GM21390 (cell line): Measurements from ENCODE around the gene MED29.
"Not testable (repeated sequence)": the region's sequence is repeated elsewhere in the genome, so short reads cannot be mapped to it uniquely, and the experiment has no call there.

ENCODE experiments used
- ATAC-seq: cut with Tn5 transposase; IDR thresholded peaks from one replicate; pipeline ENCODE4 v1.9.1; 2021; ENCODE audit not compliant: unreplicated experiment

Gene MED29

DNA sequence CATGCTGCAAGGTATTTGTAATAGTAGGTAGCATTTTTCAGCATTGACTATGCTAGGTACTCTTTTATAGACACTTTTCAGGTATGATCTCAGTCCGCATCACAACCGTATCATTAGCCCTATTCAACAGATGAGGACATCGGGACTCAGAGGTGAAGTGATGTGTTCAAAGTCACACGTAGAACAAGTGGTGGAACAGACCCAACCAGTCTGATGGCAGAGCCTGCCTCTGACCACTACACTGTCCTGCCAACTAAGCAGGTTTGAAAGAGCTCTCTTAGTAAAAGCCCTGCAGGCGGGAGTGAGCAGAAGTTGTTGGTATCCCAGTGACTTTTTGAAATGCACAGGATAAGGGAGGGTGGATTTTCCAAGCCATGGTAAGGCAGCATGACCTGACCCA lies 20.4 kb upstream of the MED29 start:
- ATAC-seq: no peak

DNA sequence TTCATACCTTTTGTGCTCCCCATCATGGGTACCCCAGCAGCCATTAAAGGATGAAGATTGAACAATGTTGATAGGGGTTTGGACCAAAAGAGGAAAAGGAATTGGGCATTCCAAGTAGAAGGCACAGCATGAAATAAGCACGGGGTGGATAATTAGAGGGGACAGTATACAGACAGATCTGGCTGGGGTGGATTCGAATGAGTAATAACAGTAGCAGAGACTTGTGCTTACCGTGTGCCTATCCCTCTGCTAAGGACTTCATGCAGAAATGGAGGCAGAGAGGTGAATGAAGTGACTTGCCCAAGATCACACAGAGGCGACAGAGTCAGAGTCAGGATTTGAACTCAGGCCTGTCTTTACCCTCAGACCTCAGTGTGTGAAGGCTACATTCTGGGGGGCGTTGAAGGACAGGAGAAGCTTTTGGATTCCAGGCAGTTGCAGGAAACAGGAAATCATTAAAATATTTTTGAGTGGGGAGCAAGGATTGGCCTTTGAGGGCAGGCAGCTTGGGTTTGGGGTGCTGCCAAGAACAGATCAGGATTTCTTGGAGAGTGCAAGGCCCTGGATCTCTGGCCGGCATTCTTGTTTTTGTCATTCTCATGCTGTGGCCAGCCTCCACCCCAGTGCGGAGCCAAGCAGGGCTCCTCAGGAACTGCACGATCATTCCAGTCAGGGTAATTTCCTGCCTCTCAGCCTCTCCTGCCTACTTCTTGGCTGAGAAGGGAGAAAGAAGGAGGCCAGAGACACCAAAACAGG lies 19.0 kb upstream of the MED29 start:
- ATAC-seq: no peak

DNA sequence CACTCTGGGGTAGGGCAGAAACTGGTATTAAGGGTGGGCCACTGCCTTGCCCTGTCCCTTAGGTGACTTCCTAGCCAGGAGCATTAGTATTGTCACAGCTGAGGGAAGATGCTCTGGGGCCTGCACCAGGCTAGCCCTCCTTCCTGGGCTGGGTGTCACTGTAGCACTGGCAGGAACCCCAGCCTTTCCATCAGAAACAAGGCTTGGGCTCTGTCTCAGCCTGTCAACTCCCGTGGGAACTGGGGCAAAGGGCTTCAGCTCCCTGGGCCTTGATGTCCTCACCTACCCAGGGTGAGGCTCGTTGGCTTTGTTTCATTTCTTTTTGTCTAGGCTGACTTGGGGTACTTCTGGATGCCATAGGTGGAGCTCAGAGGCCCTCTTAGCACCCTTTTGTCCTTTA lies 18.2 kb upstream of the MED29 start:
- ATAC-seq: no peak

DNA sequence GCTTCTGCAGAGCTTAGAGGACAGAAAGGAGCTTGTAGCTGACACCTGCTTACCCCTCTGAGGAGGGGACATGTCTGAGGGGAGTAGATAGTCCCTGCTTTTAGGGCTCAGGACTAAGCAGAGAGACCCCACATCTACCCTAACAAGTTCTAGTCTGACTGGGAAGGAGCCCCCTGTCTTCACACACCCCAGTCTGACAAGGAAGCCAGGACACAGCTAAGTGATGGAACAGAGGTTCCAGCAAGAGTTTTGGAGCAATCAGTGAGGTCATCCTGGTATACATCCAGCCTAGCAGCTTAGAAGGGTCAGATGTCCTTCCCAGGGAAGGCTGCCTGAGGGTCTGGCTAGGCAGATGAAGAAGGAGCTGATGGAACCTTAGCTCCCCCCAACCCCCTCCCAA lies 15.2 kb upstream of the MED29 start:
- ATAC-seq: no peak

DNA sequence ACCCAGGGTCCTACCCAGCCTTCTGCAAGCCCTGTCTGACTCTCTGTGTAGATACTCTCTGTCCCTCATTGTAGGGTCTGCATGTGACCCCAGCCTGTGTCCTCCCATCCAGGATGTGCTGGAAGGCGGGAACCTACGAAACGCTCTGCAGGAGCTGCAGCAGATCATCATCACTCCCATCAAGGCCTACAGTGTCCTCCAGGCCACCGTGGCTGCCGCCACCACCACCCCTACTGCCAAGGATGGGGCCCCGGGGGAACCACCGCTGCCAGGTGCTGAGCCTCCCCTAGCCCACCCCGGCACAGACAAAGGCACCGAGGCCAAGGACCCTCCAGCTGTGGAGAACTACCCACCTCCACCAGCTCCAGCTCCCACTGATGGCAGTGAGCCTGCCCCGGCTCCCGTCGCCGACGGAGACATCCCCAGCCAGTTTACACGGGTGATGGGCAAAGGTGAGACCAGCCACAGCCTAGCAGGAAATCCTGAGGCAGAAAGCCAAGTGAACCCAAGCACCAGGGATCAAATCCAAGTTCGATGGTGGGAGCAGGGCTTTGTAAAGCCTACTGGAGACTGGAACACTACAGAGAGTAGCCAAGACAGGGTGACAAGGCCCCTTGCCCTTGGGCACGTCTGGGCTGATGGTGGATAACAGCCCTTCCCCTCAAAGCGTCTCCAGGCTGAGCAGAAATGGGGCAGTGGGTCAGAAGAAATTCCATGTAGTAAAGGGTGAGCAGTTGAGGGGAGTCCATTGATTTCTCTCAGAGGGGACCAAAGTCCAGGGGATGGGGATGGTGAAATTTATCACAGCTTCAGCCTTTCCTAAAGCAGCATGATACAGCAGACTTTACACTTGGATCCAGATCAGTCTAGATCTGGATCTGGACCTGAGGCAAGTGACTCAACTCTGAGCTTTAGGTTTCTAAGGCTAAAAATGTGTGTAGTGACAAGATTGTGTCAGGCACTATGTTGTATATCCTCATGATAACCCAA lies 13.5 kb upstream of the MED29 start:
- no peak for ATAC-seq

DNA sequence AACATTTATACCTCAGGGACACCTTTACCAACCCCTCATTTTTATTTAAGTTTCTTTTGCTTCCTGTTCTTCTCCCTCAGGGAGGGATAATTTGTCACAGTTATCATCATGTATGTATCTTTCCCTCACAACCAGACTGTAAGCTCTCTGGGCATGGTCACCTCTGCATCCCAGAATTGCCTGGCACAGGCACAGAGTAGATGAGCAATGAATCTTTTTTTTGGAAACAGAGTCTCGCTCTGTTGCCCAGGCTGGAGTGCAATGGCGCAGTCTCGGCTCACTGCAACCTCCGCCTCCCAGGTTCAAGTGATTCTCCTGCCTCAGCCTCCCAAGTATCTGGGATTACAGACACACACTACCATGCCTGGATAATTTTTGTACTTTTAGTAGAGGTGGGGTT lies 11.8 kb upstream of the MED29 start:
- not testable (repeated sequence) for ATAC-seq

DNA sequence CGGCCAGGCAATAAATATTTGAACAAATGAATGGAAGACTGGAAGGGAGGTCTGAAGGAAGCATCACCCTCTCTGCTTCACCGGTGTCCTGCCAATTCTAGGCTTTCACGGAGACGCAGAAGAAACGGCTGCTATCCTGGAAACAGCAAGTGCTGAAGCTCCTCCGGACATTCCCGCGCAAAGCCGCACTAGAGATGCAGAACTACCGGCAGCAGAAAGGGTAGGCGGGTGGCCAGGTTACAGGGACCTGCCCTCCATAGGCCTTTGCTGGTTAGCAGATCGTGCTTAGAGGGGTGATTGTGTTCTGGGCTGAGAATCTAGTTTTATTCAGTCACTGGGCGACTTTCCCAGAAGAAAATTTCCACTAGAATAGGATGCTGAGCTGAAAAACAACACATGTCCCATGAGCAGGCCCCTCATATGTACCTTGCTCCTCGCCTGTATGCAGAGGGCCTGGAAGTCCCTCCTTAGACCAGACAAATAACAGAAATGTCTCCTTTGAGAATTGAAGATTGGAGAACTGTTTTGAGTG lies 11.2 kb upstream of the MED29 start:
- ATAC-seq: no peak

DNA sequence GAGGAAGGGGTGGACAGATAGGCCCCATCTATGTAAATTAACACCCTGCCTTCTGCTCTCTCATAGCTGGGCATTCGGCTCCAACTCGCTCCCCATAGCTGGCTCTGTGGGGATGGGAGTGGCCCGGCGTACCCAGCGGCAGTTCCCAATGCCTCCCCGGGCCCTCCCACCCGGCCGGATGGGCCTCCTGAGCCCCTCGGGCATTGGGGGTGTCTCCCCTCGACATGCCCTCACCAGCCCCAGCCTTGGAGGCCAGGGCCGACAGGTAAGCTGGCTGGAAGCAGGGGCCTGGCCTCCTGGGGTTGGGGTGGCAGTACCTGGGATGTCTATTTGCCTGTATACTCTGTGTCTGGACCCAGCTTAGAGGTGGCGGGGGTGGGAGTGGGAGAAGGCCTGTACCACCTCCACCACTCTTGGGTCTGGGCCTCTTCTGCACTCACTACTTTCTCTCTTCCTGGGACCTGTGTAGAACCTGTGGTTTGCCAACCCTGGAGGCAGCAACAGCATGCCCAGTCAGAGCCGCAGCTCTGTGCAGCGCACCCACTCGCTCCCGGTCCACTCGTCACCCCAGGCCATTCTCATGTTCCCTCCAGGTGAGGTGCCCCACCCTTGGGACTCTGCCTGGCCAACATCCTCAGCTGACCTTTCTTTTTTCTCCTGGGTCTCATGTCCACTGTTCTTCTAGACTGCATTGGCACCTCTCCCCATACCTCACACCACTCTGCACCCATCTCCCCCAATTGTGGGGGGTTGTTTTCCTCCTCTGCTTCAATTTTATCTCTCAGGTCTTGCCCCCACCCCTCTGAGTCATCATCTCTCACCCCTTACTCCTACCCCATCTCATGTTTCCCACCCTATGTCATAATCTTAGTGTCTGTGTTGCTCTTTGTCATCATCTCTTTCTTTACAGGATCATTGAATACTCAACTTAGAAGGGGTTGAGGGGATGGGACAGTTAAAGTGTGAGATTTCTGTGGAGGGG lies 10.4 kb upstream of the MED29 start:
- no peak for ATAC-seq

DNA sequence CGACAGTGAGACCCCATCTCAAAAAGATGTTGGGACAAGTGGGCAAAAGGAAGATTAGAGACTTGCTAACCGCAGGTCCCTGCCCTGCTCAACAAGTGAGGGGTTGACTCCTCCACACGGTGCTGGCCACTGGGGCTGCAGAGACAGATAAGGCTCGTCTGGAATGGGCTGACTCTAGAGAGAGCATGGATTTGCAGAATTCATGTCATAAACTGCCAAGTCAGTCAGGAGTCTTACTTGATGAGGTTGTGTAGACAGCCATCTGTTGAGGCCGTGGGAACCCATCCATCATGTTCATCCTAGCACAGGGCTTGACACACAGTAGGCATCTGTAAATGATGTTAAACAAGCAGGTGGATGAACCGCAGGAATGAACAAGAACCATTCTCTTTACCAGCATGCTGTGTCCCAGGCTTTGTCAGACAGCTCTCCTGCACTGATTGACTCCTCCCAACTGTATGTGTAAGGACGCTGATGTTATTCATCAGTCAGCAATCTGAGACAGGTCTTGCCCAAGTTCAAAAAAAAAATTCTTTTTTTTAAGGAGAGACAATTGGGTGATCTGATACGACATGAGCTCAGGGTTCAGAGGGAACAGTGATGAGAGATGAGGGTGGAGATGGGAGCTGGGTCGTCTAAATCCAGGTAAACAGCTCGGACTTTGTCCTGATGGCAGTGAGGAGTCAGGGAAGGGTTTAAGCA lies 9.1 kb upstream of the MED29 start:
- no peak for ATAC-seq

DNA sequence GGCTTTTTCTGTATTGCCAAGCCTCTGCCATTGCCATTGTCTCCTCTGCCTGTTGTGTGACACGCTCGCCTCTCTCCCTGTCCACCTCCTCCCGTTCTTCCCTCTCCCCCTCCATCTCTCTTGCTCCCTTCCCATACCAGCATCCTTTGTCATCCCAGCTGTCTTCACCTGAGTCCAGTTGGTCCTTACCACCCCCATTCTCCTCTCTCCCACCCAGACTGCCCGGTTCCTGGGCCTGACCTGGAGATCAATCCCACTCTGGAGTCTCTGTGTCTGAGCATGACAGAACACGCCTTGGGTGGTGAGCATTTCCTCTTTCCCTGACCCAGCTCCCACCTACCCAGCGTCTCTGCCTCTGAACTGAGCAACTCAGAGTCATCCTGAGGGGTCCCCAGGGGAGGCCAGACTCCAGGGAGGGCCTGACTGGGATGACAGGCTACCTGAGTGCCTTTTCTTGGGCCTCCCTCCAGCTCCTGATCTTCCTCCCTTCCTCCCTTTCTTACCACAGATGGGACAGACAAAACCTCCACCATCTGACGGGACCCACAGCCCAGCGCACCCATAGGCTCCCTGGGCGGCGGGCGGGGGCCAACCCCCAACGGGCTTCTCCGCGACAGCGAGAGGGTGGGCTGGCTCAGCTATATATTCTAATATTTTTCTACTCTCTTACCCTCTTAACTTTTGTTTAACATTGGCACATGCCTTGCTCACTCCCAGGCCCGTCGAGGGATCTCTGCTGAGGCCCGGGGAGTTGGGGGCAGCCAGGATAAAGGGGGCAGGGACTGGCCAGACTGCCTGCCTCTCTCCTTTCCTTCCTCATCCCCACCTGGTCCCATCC lies 8.0 kb upstream of the MED29 start:
- ATAC-seq: no peak

DNA sequence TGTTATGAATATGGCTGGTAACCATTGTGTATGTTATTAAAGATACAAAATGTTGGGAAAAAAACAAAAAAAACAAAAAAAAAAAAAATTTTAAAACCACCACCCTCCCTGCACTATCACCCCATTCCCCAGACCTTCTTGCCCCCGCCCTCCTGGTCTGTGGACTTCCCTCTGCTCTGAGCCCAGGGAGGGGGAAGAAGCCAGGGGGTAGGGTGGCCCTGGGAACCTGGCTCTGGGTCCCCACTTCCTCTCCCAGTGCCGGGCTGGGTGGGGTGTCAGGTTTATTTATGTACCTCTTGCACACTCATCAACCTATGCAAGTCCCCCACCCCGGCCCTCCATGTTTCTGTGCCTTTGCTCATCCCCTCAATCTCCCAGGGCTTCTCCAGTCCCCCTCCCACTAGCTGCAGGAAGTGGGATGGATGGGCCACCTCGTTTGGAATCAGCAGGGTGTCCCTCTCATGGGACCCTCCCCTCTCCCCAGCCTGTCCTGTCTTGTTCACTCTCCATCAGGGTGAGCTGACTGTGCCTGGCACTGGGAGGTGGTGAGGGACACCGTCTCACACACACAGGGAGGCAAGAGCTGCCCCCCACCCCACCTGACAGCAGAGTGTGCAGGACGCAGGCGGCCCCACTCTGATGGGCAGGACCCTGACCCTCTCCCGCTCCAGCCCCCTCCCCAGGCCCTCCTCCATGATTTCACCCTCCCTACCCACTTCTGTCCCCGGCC lies 6.2 kb upstream of the MED29 start:
- ATAC-seq: no peak

DNA sequence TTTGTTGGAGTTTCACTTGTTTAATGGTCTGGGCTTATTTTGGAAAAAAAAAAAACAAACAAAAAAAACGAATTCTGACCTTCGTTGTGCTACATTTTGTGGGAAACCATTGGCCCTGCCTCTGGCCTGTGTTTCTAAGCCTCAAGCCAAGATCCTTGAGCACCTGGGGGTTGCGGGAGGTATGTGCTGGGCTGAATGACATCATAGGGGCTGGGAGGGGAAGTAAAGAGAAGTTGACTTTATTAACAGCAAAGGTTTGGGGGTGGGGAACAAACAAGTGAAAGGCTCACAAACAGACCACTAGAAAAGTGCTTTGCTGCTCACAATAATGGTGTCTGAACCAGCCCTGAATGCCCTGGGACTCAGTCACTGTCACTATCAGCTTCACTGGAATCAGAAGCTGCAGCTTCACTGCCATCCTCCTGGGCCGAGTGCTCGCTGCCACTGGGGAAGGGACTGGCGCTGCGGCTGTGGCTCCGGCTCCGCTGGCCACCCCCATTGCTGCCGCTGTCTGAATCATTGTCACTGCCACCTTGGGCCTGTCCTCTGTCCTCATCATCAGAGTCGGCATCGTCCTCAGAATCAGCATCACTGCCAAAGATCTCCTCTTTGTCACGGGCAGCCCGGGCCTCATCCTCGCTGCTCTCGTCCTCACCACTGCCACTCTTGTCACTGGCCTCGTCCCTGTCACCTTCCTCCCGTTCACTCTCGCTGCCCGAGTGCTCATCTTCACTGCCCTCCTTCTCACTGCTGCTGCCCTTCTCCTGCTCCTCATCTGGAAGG lies 5.4 kb upstream of the MED29 start:
- ATAC-seq: no peak

DNA sequence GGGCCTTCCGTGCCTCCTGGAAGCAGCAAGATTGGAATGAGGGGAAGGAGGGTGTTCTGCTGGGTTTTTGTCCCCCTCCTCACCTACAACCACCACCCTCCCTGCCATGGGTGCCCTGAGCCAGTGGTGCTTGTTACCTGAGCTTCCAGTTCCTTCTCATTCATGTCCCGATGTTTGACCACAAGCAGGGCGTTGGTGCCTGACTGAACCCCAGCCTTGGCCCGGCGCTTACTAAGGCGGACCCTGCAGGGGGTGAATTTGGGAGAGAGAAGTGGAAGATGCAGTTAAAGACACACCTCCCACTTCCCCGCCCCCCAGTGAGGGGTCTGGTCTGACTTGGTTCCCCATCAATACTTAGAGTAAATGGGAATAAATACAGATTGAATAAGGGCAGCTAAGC lies 4.6 kb upstream of the MED29 start:
- no peak for ATAC-seq

DNA sequence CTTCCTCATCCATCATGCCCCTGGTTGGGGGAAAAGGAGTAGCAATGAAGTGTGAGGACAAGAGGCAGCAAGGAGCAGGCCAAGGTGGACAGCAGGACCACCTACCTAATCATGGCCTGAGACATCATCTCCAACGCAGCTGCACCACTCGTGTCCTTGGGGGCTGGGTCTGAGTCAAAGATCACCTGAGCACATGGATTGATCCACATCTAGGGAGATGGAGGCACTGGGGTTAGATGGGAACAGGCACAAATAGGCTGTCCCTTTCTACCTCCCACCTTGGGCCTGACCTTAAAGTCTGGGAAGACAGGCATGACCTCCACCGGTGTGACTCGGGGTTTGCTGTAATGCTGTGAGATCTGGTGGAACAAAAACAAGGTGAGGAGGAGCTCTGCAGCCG lies 2.5 kb upstream of the MED29 start:
- no peak for ATAC-seq

DNA sequence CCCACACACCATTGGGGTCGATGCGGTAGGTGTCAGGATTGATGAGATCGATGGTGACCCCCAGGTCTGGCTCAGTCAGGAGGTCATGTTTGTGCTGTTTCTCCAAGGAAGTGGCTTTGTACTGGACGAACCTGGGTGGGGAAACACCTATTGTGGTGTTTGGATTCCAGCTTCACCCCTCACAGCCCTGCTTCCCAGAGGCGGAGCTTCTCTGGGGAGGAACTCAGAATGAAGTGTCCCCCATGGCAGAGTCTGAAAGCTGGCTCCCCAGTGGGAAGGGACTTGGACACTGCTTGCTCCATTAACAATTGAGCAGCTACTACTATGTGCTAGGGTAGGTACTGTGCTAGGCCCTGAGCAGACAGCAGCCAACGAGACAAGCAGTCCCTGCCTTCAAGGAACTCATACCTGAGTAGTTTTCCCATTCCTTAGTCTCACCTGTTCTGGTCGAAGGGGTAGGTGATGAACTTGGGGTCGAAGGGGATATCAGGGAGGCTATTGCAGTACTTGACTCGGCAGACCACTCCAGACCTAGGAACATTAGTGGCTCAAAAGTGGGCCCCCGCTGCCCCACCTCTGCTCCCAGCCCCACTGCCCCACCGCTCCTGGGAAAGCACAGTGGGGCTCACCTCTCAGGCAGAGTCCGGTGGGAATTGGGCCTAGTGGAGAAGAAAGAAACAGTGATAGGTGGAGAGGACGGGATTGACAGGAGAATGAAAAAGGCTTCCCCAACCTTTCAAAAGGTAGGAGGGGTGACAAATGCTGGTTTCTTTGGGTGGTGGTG lies 1.4 kb upstream of the MED29 start:
- ATAC-seq: no peak

DNA sequence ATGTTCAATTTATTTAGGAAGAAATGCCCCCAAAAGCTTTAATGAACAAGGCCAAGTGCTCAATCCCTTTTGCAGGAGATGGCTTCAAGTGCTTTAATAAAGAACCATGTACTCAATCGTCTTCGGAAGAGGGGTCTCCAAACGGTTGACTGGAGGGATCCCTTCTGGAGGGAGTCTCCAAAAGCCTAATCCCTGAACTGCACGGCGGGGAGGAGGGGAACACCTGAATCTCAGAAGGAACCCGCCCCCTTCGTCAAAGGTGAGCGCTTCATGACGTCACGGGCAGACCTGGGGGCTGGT lies 777 bp upstream of the MED29 start:
- no peak for ATAC-seq
